K562 (cell line): ENCODE data around the gene MRGPRF. TPM values are rescaled to one million over a fixed set of nuclear protein-coding genes. Genes with fewer than 3 reads are reported as not detected.

ENCODE experiments used
- ARID1B ChIP-seq: fragments of 450-650 bp; IDR thresholded peaks from 2 replicates; pipeline ENCODE4 v1.6.1; 2016; ENCODE audit warnings: antibody characterized with exemption, mild to moderate bottlenecking, inconsistent platforms
- ZBTB8A ChIP-seq: fragments of 450-650 bp; IDR thresholded peaks from 2 replicates; pipeline ENCODE4 v1.6.1; 2018; ENCODE audit warnings: mild to moderate bottlenecking, moderate library complexity; ENCODE audit not compliant: partially characterized antibody
- polyA plus RNA-seq, 8 experiments: library from polyadenylated mRNA; depleted of rRNA in 4 of 8; stranded (reverse) in 5 of 8; unstranded in 3 of 8; fragments of >200 nt; fragmentation: Nextera tagmentation in 2 of 8; fragmentation: Illumina TruSeq in 1 of 8; extraction: Ambion mirVana in 2 of 8; extraction: Trizol in 1 of 8; gene quantifications; 2 replicates each; pipeline versions ENCODE4 v1.2.1 to v1.2.3, GENCODE V29; 2011 to 2014; ENCODE audit warnings: inconsistent platforms in 1 of 8, missing spikeins in 1 of 8
- total RNA-seq, 7 experiments: library from RNA; depleted of rRNA in 6 of 7; stranded (reverse); fragments of >200 nt in 6 of 7; fragmentation: Illumina TruSeq in 2 of 7; extraction: Trizol in 2 of 7; gene quantifications; 2 replicates each; pipeline versions ENCODE4 v1.2.1 to v1.2.3, GENCODE V29; 2011 to 2021; ENCODE audit warnings: low replicate concordance in 1 of 7
- TF ChIP-seq, protein P1 (sequence below), 2 experiments: fragments of 450-650 bp in 1 of 2; sonication (generic) in 1 of 2; formaldehyde crosslinking in 1 of 2; IDR thresholded peaks; 2 replicates each; pipeline versions ENCODE4 v1.7.1 to v1.9.0; 2016 to 2022; ENCODE audit warnings: inconsistent platforms in 1 of 2, mild to moderate bottlenecking in 1 of 2, missing genetic modification reagents in 1 of 2

MRGPRF gene
- total and polyA plus RNA-seq, 9 of the 15 experiments (the other 6 are each of a cell fraction or from before 2014, with no cell fraction given) = not detected

DNA sequence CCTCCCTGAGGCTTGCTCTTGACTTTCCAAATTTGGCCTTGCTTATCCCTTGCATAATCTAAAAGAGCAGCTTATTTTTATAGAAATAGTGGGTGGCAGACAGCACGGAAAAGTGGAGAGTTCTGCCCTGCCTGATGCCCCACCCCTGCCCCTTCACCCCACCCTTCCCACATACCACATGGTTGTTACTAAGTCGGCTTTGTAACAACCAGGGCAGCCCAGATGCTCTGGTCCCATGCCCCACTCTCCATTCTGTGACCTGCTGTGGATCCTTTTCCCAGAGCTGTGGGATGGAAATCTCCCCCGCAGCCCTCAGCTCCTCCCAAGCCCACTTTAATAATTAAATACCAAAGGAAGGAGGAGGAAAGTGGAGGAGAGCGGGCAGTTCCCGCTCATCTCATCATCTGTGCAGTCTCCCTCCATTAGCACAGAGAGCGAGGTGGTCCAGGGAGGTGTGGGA, 10.9 kb downstream of the MRGPRF start (continued):
- TF ChIP-seq, protein P1, sequence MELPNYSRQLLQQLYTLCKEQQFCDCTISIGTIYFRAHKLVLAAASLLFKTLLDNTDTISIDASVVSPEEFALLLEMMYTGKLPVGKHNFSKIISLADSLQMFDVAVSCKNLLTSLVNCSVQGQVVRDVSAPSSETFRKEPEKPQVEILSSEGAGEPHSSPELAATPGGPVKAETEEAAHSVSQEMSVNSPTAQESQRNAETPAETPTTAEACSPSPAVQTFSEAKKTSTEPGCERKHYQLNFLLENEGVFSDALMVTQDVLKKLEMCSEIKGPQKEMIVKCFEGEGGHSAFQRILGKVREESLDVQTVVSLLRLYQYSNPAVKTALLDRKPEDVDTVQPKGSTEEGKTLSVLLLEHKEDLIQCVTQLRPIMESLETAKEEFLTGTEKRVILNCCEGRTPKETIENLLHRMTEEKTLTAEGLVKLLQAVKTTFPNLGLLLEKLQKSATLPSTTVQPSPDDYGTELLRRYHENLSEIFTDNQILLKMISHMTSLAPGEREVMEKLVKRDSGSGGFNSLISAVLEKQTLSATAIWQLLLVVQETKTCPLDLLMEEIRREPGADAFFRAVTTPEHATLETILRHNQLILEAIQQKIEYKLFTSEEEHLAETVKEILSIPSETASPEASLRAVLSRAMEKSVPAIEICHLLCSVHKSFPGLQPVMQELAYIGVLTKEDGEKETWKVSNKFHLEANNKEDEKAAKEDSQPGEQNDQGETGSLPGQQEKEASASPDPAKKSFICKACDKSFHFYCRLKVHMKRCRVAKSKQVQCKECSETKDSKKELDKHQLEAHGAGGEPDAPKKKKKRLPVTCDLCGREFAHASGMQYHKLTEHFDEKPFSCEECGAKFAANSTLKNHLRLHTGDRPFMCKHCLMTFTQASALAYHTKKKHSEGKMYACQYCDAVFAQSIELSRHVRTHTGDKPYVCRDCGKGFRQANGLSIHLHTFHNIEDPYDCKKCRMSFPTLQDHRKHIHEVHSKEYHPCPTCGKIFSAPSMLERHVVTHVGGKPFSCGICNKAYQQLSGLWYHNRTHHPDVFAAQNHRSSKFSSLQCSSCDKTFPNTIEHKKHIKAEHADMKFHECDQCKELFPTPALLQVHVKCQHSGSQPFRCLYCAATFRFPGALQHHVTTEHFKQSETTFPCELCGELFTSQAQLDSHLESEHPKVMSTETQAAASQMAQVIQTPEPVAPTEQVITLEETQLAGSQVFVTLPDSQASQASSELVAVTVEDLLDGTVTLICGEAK (IDR thresholded peaks at IDR 0.05) = no peak
- TF ChIP-seq, protein P1 (CRISPR knock-in tag; IDR thresholded peaks at IDR 0.05) = no peak
- TF ChIP-seq ZBTB8A (no peak), ARID1B (no peak)
